Neural progenitor cell (in vitro differentiated cells): ENCODE measurements around the gene AEBP2. TPM values are rescaled to one million over a fixed set of nuclear protein-coding genes. Genes with fewer than 3 reads are reported as not detected.

Experiments
- DNase-seq: peaks from one replicate; pipeline ENCODE4 v3.0.0-alpha.2; 2016; ENCODE audit warnings: low spot score
- H2AFZ ChIP-seq: fragments of 200-600 bp; sonication (generic); replicated peaks from 2 replicates; pipeline ENCODE4 v1.6.1; 2016; ENCODE audit warnings: antibody characterized with exemption
- H3F3A ChIP-seq: fragments of 200-600 bp; sonication (generic); 2 replicates; pipeline ENCODE4 v1.6.1; 2016; ENCODE audit warnings: antibody characterized with exemption, low read depth
- H3K27ac ChIP-seq: fragments of 200-600 bp; sonication (generic); 2 replicates; pipeline ENCODE4 v1.5.1; 2016; ENCODE audit warnings: mild to moderate bottlenecking
- H3K27me3 ChIP-seq: fragments of 200-600 bp; sonication (generic); 2 replicates; pipeline ENCODE4 v1.6.1; 2016; ENCODE audit warnings: mild to moderate bottlenecking, moderate library complexity
- H3K36me3 ChIP-seq: fragments of 200-600 bp; sonication (generic); 2 replicates; pipeline ENCODE4 v1.5.1; 2016
- H3K4me1 ChIP-seq: fragments of 200-600 bp; sonication (generic); 2 replicates; pipeline ENCODE4 v1.6.1; 2016; ENCODE audit warnings: mixed run types
- H3K4me2 ChIP-seq: fragments of 200-600 bp; sonication (generic); 2 replicates; pipeline ENCODE4 v1.6.1; 2016
- H3K4me3 ChIP-seq: fragments of 200-600 bp; sonication (generic); 2 replicates; pipeline ENCODE4 v1.5.1; 2016
- H3K79me2 ChIP-seq: fragments of 200-600 bp; sonication (generic); 2 replicates; pipeline ENCODE4 v1.6.1; 2016; ENCODE audit warnings: low read depth
- H3K9ac ChIP-seq: fragments of 200-600 bp; sonication (generic); 2 replicates; pipeline ENCODE4 v1.6.1; 2016
- H3K9me3 ChIP-seq: fragments of 200-600 bp; sonication (generic); 2 replicates; pipeline ENCODE4 v1.5.1; 2016; ENCODE audit warnings: low read depth
- H4K20me1 ChIP-seq: fragments of 200-600 bp; sonication (generic); 2 replicates; pipeline ENCODE4 v1.6.1; 2016; ENCODE audit warnings: low read depth
- H3K27ac Mint-ChIP-seq: 3 replicates; pipeline ENCODE4 v1.8.0; 2021; ENCODE audit warnings: mixed read lengths
- H3K27me3 Mint-ChIP-seq: 2 replicates; pipeline ENCODE4 v1.8.0; 2022; ENCODE audit warnings: low read depth, mild to moderate bottlenecking, inconsistent platforms, moderate library complexity, mixed read lengths; ENCODE audit not compliant: insufficient read depth
- H3K36me3 Mint-ChIP-seq: 3 replicates; pipeline ENCODE4 v1.8.0; 2021; ENCODE audit warnings: mixed read lengths
- H3K4me1 Mint-ChIP-seq: 3 replicates; pipeline ENCODE4 v1.8.0; 2021; ENCODE audit warnings: mixed read lengths
- H3K4me3 Mint-ChIP-seq: 3 replicates; pipeline ENCODE4 v1.8.0; 2021; ENCODE audit warnings: mild to moderate bottlenecking, moderate library complexity, mixed read lengths
- H3K9me3 Mint-ChIP-seq: 3 replicates; pipeline ENCODE4 v1.8.0; 2020; ENCODE audit warnings: mixed read lengths
- CTCF ChIP-seq: fragments of 200-600 bp; sonication (generic); IDR thresholded peaks from 2 replicates; pipeline ENCODE4 v1.5.1; 2017; ENCODE audit warnings: antibody characterized with exemption, mild to moderate bottlenecking
- EZH2 ChIP-seq: fragments of 200-600 bp; sonication (generic); IDR thresholded peaks from 2 replicates; pipeline ENCODE4 v1.6.1; 2017; ENCODE audit warnings: antibody characterized with exemption, mild to moderate bottlenecking, moderate library complexity
- EZH2phosphoT487 ChIP-seq: fragments of 200-600 bp; sonication (generic); IDR thresholded peaks from 2 replicates; pipeline ENCODE4 v1.6.1; 2017; ENCODE audit warnings: antibody characterized with exemption
- total RNA-seq: library from RNA; depleted of rRNA; stranded (reverse); fragments of >200 nt; gene quantifications from 2 replicates; pipeline ENCODE4 v1.2.3, GENCODE V29; 2015; ENCODE audit warnings: low replicate concordance

AEBP2 gene
- total RNA-seq, 1 donor from 2014 or later = 34.0 TPM

GRCh38 chr12:19520646-19521415 lies 81.5 kb downstream of the AEBP2 start:
- Mint-ChIP-seq H3K9me3 (no peaks in the 10 kb centered on the region), H3K27me3 (no peaks in the 10 kb centered on the region)

GRCh38 chr12:19525274-19525673 lies 86.0 kb downstream of the AEBP2 start:
- H3K27ac ChIP-seq = no peak overlapping the region
- H3K9me3 Mint-ChIP-seq = no peaks in the 10 kb centered on the region

More at GRCh38 chr12:19520646-19521415, 81.5 kb downstream of the AEBP2 start:
- Histone ChIP-seq H3K36me3 (no peaks in the 10 kb centered on the region), H3K4me1 (no peaks in the 10 kb centered on the region), H3K4me3 (no peak overlapping the region), H2AFZ (no peak overlapping the region), H3K4me2 (no peak overlapping the region), H3K79me2 (peaks cover 6% of the 10 kb centered on the region), H3K27me3 (no peaks in the 10 kb centered on the region), H3K27ac (no peak overlapping the region), H3F3A (no peaks in the 10 kb centered on the region), H4K20me1 (no peaks in the 10 kb centered on the region), H3K9ac (no peak overlapping the region), H3K9me3 (no peaks in the 10 kb centered on the region)
- DNase-seq = no peak
- Mint-ChIP-seq H3K36me3 (peaks cover 6% of the 10 kb centered on the region), H3K4me1 (no peaks in the 10 kb centered on the region), H3K27ac (no peak overlapping the region), H3K4me3 (no peak overlapping the region)
- TF ChIP-seq CTCF = no peak
- TF ChIP-seq EZH2 = no peak
- no peak for TF ChIP-seq EZH2phosphoT487

DNA sequence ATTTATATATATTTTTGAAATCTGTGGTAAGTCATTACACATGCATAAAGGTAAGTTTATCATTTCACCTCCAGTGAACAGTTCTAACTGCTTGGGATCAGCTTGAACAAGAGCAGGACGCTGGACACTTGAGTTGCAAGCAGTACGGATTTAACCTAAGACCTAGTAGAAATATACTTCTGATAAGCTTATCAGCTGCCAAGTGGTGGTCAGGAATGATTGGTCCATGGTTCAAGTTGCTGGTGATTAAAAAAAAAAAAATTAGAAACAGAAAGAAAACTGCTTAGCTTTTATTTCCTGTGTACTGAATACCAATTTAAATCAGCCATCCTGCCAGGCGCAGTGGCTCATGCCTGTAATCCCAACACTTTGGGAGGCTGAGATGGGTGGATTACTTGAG lies 88.6 kb downstream of the AEBP2 start:
- no peaks in the 10 kb centered on the region for H3K9me3 ChIP-seq
- H3K4me2 ChIP-seq = no peak overlapping the region
- H3K4me3 ChIP-seq = no peak overlapping the region
- no peak overlapping the region for H2AFZ ChIP-seq
- H3K9ac ChIP-seq = no peak overlapping the region
- H3K4me1 Mint-ChIP-seq = peaks cover 4% of the 10 kb centered on the region
- no peak for DNase-seq
- H3K36me3 ChIP-seq = no peaks in the 10 kb centered on the region
- no peak overlapping the region for H3K27ac Mint-ChIP-seq
- H4K20me1 ChIP-seq = no peaks in the 10 kb centered on the region
- H3K4me3 Mint-ChIP-seq = no peak overlapping the region
- H3K79me2 ChIP-seq = no peaks in the 10 kb centered on the region
- H3K36me3 Mint-ChIP-seq = no peaks in the 10 kb centered on the region
- peaks cover 3% of the 10 kb centered on the region for H3K9me3 Mint-ChIP-seq
- no peak overlapping the region for H3K27ac ChIP-seq
- H3K4me1 ChIP-seq = peaks cover 8% of the 10 kb centered on the region
- peaks cover under 1% of the 10 kb centered on the region for H3F3A ChIP-seq
- peaks cover 5% of the 10 kb centered on the region for H3K27me3 Mint-ChIP-seq
- no peaks in the 10 kb centered on the region for H3K27me3 ChIP-seq
- TF ChIP-seq CTCF (no peak), EZH2phosphoT487 (no peak), EZH2 (no peak)

More at GRCh38 chr12:19525274-19525673, 86.0 kb downstream of the AEBP2 start:
- H3K4me3 ChIP-seq = no peak overlapping the region
- DNase-seq = no peak
- H3K9me3 ChIP-seq = no peaks in the 10 kb centered on the region
- no peak overlapping the region for H3K27ac Mint-ChIP-seq
- no peaks in the 10 kb centered on the region for H3K27me3 ChIP-seq
- H3K4me1 ChIP-seq = no peaks in the 10 kb centered on the region
- H3K27me3 Mint-ChIP-seq = peaks cover 3% of the 10 kb centered on the region
- H3K36me3 ChIP-seq = no peaks in the 10 kb centered on the region
- H3K4me1 Mint-ChIP-seq = no peaks in the 10 kb centered on the region
- no peak overlapping the region for H3K4me2 ChIP-seq
- no peak overlapping the region for H3K4me3 Mint-ChIP-seq
- TF ChIP-seq EZH2phosphoT487 (no peak), EZH2 (no peak), CTCF (no peak)
- no peaks in the 10 kb centered on the region for H3K36me3 Mint-ChIP-seq
- no peak overlapping the region for H3K9ac ChIP-seq
- H2AFZ ChIP-seq = no peak overlapping the region
- no peaks in the 10 kb centered on the region for H3F3A ChIP-seq
- H4K20me1 ChIP-seq = no peaks in the 10 kb centered on the region
- no peaks in the 10 kb centered on the region for H3K79me2 ChIP-seq
